Epithelial cell of proximal tubule (primary cell): Measurements from ENCODE around the gene PLXNA4. TPM values are rescaled to one million over a fixed set of nuclear protein-coding genes. Genes with fewer than 3 reads are reported as not detected.

Experiments
- DNase-seq: peaks from one replicate; pipeline ENCODE4 v3.0.0-alpha.2; 2011; ENCODE audit warnings: low read depth
- H3K4me3 ChIP-seq: 2 replicates; pipeline ENCODE4 v1.5.1; 2011; ENCODE audit warnings: low read depth, mild to moderate bottlenecking, low read length
- total RNA-seq: library from RNA; depleted of rRNA; stranded (reverse); fragments of >200 nt; gene quantifications from 2 replicates; pipeline ENCODE4 v1.2.3, GENCODE V29; 2015
- TF ChIP-seq, protein P1 (sequence below): conservative IDR thresholded peaks from 2 replicates; pipeline ENCODE4 v1.5.1; 2012; ENCODE audit warnings: low read depth, mild to moderate bottlenecking, low read length

PLXNA4 gene
- total RNA-seq, 1 donor from 2014 or later: not detected

DNA sequence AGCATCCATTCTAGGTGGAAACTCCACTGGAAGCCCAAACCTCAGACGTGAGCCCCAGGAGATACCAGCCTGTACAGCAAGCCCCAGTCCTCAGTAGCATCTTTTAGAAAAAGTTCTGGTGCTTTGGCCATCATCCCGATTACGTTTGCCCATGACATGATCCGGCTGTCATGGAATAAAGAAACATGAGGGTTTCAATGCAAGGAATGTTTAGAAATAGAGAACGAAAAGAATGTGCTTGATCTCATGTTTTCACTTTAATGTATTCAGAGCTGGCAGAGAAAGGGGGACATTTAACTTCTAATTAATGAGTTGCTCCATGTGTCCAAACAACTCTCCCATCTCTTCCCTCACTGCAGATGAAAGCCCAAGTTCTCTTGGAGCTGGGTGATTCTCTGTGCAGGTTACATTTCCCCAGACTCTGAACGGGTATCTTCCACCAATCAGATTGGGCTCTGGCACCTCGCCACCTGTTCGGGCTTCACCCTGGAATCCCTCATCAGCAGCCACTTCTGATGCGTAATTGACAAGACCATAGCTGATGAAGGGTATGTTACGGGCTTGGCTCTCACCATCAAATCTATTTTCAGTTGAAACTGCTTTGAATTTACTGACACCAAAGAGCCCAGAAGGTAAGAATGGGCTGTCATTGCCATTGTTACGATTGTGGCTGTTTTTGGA lies 165.3 kb downstream of the PLXNA4 start:
- TF ChIP-seq, protein P1, sequence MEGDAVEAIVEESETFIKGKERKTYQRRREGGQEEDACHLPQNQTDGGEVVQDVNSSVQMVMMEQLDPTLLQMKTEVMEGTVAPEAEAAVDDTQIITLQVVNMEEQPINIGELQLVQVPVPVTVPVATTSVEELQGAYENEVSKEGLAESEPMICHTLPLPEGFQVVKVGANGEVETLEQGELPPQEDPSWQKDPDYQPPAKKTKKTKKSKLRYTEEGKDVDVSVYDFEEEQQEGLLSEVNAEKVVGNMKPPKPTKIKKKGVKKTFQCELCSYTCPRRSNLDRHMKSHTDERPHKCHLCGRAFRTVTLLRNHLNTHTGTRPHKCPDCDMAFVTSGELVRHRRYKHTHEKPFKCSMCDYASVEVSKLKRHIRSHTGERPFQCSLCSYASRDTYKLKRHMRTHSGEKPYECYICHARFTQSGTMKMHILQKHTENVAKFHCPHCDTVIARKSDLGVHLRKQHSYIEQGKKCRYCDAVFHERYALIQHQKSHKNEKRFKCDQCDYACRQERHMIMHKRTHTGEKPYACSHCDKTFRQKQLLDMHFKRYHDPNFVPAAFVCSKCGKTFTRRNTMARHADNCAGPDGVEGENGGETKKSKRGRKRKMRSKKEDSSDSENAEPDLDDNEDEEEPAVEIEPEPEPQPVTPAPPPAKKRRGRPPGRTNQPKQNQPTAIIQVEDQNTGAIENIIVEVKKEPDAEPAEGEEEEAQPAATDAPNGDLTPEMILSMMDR: no peak
- DNase-seq: no peak

DNA sequence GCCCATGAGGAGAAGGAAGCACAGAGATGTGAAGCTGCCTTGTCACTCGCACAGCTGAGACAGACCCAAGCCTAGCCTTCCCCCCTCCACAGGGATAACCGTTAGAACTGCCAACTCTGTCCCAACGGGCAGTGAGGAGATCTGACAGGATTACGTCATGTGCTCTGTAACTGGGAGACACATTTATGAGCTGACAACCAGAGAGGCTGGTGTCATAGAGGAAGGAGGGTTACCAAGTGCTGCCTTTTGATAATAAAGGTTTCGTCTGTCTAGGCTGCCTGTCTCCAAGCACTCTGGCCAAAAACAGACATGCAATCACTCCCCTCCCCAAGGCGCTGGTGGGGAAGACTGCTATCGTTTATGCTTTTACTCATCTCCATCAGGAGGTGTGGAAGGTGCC lies 165.9 kb downstream of the PLXNA4 start:
- TF ChIP-seq, protein P1: no peak
- DNase-seq: no peak
- no peak overlapping the region for H3K4me3 ChIP-seq

More for the DNA sequence above, 165.3 kb downstream of the PLXNA4 start:
- no peak overlapping the region for H3K4me3 ChIP-seq

DNA sequence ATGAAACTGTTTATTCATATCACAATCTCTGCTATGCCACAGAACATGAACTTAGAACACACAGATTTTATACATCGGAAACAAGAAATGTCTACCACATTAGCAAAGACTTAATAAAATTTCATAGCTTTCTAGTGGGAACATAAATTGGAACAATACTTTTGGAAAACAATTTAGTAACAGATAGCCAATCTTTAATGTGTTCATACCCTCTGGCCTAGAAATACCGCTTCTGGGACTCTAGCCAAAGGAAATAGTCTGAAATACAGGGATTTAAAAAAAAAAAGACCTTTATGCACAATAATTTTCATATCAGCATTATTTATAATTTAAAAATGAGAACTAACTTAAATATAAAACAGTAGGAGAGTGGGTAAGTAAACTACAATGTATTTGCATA lies 168.5 kb downstream of the PLXNA4 start:
- TF ChIP-seq, protein P1: no peak
- DNase-seq: no peak
- H3K4me3 ChIP-seq: no peak overlapping the region

DNA sequence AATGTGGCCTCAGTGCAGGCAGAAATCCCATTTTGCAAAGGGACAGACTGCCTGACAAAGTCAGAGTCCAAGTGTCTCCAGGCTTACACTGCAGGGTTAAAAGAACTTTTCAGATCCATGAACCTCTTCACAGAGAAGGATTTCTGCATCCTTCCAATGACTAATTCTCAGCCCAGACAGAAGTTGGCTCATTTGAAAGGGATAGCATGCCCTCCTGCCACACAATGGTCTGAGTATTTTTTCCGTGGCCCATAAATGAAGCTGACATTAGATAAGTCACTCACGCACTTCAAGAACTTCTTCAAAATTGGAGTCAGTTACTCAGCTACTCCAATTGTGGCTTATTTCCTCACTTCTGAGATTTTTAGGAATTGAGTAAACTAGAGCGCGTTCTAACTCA lies 170.2 kb downstream of the PLXNA4 start:
- TF ChIP-seq, protein P1: no peak
- no peak overlapping the region for H3K4me3 ChIP-seq
- DNase-seq: no peak

DNA sequence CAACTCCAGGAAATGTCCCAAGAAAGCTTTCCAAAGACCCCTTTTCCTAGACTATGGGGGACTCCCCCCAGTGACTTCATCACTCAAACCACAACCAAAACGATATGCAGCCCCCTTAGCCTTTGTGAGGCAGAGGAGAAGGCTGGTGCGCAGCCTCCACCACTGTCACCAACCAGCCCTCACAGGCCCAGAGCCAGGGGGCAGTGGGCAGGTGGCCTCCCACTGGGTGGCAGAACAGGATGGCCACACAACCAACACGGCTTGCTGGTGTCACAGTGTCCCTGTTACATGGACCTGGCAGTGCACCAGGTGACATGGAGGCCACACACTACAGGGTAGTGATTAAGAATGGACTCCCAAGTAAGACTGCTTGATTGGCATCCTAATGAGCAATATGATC lies 172.0 kb downstream of the PLXNA4 start:
- H3K4me3 ChIP-seq: no peak overlapping the region
- no peak for DNase-seq
- TF ChIP-seq, protein P1: no peak

DNA sequence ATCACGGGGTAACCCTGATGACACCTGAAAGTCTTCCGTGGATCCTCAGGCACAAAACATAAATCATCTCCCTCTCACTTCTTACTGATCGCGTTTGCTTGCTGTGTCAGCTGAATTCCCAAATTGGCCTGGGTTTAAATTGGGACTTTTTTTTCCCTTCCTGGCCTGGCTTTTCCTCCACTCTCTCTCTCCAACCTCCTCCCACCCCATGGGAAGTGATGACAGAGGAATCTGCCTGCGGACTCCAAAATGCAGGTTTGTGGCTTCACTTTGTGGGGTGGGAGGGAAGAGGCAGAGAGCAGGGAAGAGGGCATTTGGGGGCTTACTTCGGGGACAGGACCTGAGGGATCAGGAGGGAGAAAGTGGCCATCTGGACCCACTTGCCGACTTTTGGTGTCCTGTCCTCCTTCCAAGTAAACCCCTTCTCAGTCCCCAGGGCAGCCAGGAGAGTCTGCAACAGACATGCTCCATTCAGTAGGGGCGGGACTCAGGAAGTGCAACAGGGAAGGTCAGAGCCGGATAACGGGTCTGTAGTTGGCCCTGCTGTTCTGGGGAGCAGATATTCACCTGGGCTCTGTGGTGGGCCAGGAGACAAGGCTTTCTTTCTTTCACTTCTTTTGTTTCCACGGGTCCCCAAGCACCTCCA lies 172.7 kb downstream of the PLXNA4 start:
- no peak overlapping the region for H3K4me3 ChIP-seq
- TF ChIP-seq, protein P1: no peak
- DNase-seq: no peak
